NCI-H1436 treated with DMSO at 0.1 percent for 48 hours (cell line): ENCODE data around the gene TRIM59.

Experiments
- DNase-seq: peaks from one replicate; lab custom pipeline; 2025; lab: John Stamatoyannopoulos, UW

TRIM59 gene

GRCh38 chr3:160402221-160403027, 47.2 kb downstream of the TRIM59 start:
- DNase-seq = no peak

GRCh38 chr3:160401291-160402095, 48.1 kb downstream of the TRIM59 start:
- DNase-seq = no peak

GRCh38 chr3:160400702-160401150, 48.9 kb downstream of the TRIM59 start:
- no peak for DNase-seq

- no peak for DNase-seq
Measured at GRCh38 chr3:160400030-160400701, 49.4 kb downstream of the TRIM59 start.

- DNase-seq = peak; percentile 96
Measured at GRCh38 chr3:160399125-160400029, 50.2 kb downstream of the TRIM59 start, which contains the start of the genes IFT80 and SMC4. Gene IFT80 (minus strand): TSS chr3:160399225. CDS start chr3:160384600, 14,625 bp downstream. Gene SMC4 (plus strand): TSS chr3:160399650. CDS start chr3:160400827, 1,177 bp downstream.

GRCh38 chr3:160398820-160399124, 50.8 kb downstream of the TRIM59 start:
- no peak for DNase-seq

GRCh38 chr3:160395297-160395696, 54.3 kb downstream of the TRIM59 start:
- no peak for DNase-seq

- no peak for DNase-seq
Measured at GRCh38 chr3:160394009-160394392, 55.6 kb downstream of the TRIM59 start.

GRCh38 chr3:160393346-160394008, 56.1 kb downstream of the TRIM59 start:
- no peak for DNase-seq

GRCh38 chr3:160392798-160393197, 56.8 kb downstream of the TRIM59 start:
- DNase-seq = no peak

GRCh38 chr3:160390565-160391138, 58.9 kb downstream of the TRIM59 start:
- DNase-seq = no peak
